ENCODE data around the gene CDH22. TPM values are rescaled to one million over a fixed set of nuclear protein-coding genes. Genes with fewer than 3 reads are reported as not detected.

CDH22 gene
- total and polyA plus RNA-seq, 2 donors (not counting 1 experiment from before 2014, with no cell fraction given) = not detected

- DNase-seq (ENCODE audit: low read depth in 2 of 2) = no peak
- no peak overlapping the region for H3K4me3 ChIP-seq (replicated peaks in 1 of 4; ENCODE audit: control extremely low read depth in 1 of 4, insufficient read depth in 1 of 4, low read depth in 3 of 4, low read length in 4 of 4)
- TF ChIP-seq EZH2 (IDR thresholded peaks at IDR 0.05; ENCODE audit: low read length, missing control alignments) (no peak), CTCF (conservative IDR thresholded peaks at IDR 0.05 in 1 of 2, IDR thresholded peaks at IDR 0.05 in 1 of 2; ENCODE audit: low read depth in 1 of 2, low read length in 2 of 2) (no peak)
Observed at GRCh38 chr20:46260480-46260879, 47.8 kb downstream of the CDH22 start.

GRCh38 chr20:46259260-46259859 is 48.9 kb downstream of the CDH22 start:
- Histone ChIP-seq H3K36me3 (ENCODE audit: control insufficient read depth, insufficient read depth, low read length) (no peaks in the 10 kb centered on the region), H2AFZ (ENCODE audit: low read length) (no peak overlapping the region), H3K4me3 (replicated peaks in 1 of 4; ENCODE audit: control extremely low read depth in 1 of 4, insufficient read depth in 1 of 4, low read depth in 3 of 4, low read length in 4 of 4) (no peak overlapping the region), H3K27me3 (ENCODE audit: control insufficient read depth, insufficient read depth, low read length) (peaks cover 5% of the 10 kb centered on the region), H3K9ac (ENCODE audit: insufficient read depth, low read length) (no peak overlapping the region), H4K20me1 (ENCODE audit: control insufficient read depth, extremely low read depth, insufficient read depth, low read length) (no peaks in the 10 kb centered on the region), H3K4me2 (ENCODE audit: extremely low read depth, insufficient read depth, low read length) (no peak overlapping the region), H3K4me1 (ENCODE audit: control insufficient read depth, extremely low read depth, insufficient read depth, low read length) (no peaks in the 10 kb centered on the region), H3K27ac (ENCODE audit: insufficient read depth, low read length) (no peak overlapping the region), H3K9me3 (ENCODE audit: control insufficient read depth, insufficient read depth, low read depth, low read length) (no peaks in the 10 kb centered on the region), H3K79me2 (ENCODE audit: control insufficient read depth, insufficient read depth, low read length) (no peaks in the 10 kb centered on the region)
- TF ChIP-seq CTCF (conservative IDR thresholded peaks at IDR 0.05 in 1 of 2, IDR thresholded peaks at IDR 0.05 in 1 of 2; ENCODE audit: low read depth in 1 of 2, low read length in 2 of 2) (no peak), EZH2 (IDR thresholded peaks at IDR 0.05; ENCODE audit: low read length, missing control alignments) (no peak)
- no peak for DNase-seq (ENCODE audit: low read depth in 2 of 2)

More at GRCh38 chr20:46260480-46260879, 47.8 kb downstream of the CDH22 start:
- Histone ChIP-seq H3K27me3 (ENCODE audit: control insufficient read depth, insufficient read depth, low read length) (peaks cover 5% of the 10 kb centered on the region), H3K27ac (ENCODE audit: insufficient read depth, low read length) (no peak overlapping the region), H3K4me2 (ENCODE audit: extremely low read depth, insufficient read depth, low read length) (no peak overlapping the region), H3K36me3 (ENCODE audit: control insufficient read depth, insufficient read depth, low read length) (no peaks in the 10 kb centered on the region), H3K4me1 (ENCODE audit: control insufficient read depth, extremely low read depth, insufficient read depth, low read length) (no peaks in the 10 kb centered on the region), H3K9ac (ENCODE audit: insufficient read depth, low read length) (no peak overlapping the region), H2AFZ (ENCODE audit: low read length) (no peak overlapping the region), H4K20me1 (ENCODE audit: control insufficient read depth, extremely low read depth, insufficient read depth, low read length) (no peaks in the 10 kb centered on the region), H3K79me2 (ENCODE audit: control insufficient read depth, insufficient read depth, low read length) (no peaks in the 10 kb centered on the region), H3K9me3 (ENCODE audit: control insufficient read depth, insufficient read depth, low read depth, low read length) (no peaks in the 10 kb centered on the region)

GRCh38 chr20:46257887-46258286 is 50.4 kb downstream of the CDH22 start:
- H3K36me3 ChIP-seq (ENCODE audit: control insufficient read depth, insufficient read depth, low read length) = no peaks in the 10 kb centered on the region
- no peak overlapping the region for H3K4me3 ChIP-seq (replicated peaks in 1 of 4; ENCODE audit: control extremely low read depth in 1 of 4, insufficient read depth in 1 of 4, low read depth in 3 of 4, low read length in 4 of 4)
- H3K4me2 ChIP-seq (ENCODE audit: extremely low read depth, insufficient read depth, low read length) = no peak overlapping the region
- H3K4me1 ChIP-seq (ENCODE audit: control insufficient read depth, extremely low read depth, insufficient read depth, low read length) = no peaks in the 10 kb centered on the region
- no peaks in the 10 kb centered on the region for H3K9me3 ChIP-seq (ENCODE audit: control insufficient read depth, insufficient read depth, low read depth, low read length)
- no peaks in the 10 kb centered on the region for H3K79me2 ChIP-seq (ENCODE audit: control insufficient read depth, insufficient read depth, low read length)
- no peak overlapping the region for H2AFZ ChIP-seq (ENCODE audit: low read length)
- H4K20me1 ChIP-seq (ENCODE audit: control insufficient read depth, extremely low read depth, insufficient read depth, low read length) = no peaks in the 10 kb centered on the region
- H3K9ac ChIP-seq (ENCODE audit: insufficient read depth, low read length) = no peak overlapping the region
- TF ChIP-seq EZH2 (IDR thresholded peaks at IDR 0.05; ENCODE audit: low read length, missing control alignments) (no peak), CTCF (conservative IDR thresholded peaks at IDR 0.05 in 1 of 2, IDR thresholded peaks at IDR 0.05 in 1 of 2; ENCODE audit: low read depth in 1 of 2, low read length in 2 of 2) (no peak)
- H3K27me3 ChIP-seq (ENCODE audit: control insufficient read depth, insufficient read depth, low read length) = peaks cover 6% of the 10 kb centered on the region
- DNase-seq (ENCODE audit: low read depth in 2 of 2) = no peak
- H3K27ac ChIP-seq (ENCODE audit: insufficient read depth, low read length) = no peak overlapping the region
